Central memory CD4-positive, alpha-beta T cell (primary cell): ENCODE data around the gene TBC1D14.
"Not testable (repeated sequence)": the region's sequence is repeated elsewhere in the genome, so short reads cannot be mapped to it uniquely, and the experiment has no call there.

ENCODE experiments used
- DNase-seq: peaks from one replicate; pipeline ENCODE4 v3.0.0; 2022

The TBC1D14 gene

GRCh38 chr4:6956087-6956433 is 46.4 kb downstream of the TBC1D14 start:
- no peak for DNase-seq

DNA sequence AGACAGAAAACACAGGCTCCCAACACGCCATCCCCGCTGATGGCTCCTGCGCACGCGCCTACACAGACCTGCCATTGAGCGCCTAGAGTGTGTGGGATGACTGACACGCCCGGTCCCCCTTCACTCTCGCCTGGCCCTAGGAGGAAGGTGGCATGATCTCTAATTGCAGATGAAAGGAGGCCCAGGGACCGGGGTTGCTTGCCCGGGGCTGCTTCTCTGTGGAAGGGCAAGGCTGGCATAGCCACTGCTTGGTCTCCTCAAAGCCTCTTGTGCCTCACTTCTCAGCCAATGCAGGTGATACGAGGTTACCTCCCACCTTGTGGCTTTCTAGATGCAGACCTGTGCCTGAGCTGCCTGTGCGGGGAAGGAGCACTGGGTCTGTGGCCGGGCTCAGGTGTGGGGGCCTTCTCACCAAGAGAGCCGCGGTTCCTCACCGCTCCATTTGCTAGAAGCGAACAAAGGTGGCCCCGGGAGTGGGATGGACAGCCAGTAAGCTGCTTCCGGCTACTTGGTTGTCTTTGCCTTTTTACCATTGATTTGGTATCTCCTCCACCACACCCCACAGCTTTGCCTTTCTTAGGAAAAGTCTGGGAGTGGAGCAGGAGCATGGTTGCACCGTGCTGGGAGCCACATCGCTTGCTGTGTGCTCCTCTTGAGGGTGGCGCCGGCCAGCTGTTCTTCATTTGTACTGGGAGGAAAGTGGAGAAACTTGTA is 47.0 kb downstream of the TBC1D14 start:
- DNase-seq, result no peak

- DNase-seq, result no peak
Observed at GRCh38 chr4:6957148-6957520, 47.5 kb downstream of the TBC1D14 start.

DNA sequence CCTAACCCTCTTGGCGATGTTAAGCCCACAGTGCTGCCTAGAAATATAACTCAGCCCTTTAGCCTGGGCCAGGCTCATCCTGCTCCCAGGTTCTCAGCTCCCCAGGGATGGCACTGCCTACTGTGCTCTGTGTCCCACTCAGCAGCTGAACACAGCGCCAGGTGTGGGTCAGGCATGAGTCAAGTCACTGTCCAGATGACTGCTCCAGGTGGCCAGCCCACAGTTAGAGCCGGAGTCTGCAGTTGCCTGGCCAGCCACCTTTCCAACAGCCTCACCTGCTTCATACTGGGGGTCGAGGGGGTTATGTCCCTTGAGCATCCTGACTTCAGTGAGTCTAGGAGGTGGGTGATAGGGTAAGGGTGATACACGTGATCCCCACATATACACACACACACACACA is 48.4 kb downstream of the TBC1D14 start:
- no peak for DNase-seq

DNA sequence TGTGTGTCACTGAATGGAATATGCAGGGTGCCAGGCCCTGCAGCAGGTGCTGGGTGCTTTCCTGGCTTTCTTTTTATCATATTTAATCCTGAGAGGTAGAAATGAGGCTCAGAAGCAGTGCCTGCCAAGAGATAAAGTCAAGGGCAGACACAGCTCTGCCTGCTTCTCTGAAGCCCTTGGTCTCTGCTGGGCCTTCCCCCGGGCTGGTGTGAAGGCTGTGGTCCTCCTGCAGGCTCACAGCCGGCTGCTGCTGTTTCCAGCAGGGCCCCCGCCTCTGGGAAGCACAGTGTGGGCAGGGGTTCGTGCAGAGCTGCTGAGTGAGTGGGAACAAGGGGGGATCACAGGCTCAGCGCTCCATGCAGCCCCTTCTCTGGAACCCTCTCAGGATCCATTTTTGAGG is 49.6 kb downstream of the TBC1D14 start:
- DNase-seq, result no peak

DNA sequence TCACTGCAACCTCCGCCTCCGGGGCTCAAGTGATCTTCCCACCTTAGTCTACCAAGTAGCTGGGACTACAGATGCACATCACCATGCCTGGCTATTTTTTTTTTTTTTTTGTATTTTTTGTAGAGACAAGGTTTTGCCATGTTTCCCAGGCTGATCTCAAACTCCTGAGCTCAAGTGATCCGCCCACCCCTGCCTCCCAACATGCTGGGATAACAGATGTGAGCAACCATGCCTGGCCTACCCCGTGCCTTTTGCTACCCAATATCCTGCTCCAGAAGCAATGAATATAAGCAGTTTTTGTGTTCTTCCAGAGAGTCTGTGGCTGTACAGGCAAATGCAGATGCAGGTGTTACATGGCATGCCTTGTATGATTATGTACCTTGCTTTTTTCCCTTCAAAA is 50.5 kb downstream of the TBC1D14 start:
- DNase-seq, result no peak

DNA sequence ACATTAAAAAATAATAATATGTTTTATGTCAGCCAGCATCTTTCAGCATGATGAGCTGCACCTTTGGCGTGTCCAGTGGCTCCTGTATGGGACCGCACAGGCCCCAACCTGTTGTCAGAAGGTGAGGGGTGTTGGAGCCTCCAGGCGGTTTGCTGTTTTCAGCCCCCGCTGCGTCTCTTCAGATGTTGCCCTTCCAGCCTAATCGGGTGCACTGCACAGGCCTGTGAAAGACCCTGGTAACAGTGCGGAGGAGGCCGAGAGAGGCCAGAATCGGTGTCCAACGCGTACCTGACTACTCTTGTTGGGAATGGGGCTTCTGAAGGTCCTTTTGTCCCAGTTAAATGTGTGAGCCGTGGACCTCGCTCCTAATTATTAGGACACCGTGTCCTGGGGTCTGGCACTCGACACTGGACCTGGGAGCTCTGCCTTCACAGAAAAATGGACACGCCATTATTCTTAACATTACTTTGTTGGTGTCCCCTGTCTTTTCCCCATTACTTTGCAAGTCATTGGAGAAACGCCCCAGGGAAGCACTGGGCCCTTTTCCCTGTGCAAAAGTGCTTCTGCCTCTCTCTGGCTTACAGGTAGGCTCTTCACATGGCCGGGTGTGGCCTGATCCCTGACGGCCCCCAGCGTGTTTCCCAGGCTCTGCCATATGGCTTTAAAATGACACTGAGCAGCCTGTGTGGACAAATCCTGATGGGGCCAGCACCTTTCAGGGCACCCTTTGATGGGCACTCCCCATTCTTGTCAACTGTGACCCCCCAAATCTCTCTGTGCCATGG is 51.2 kb downstream of the TBC1D14 start:
- no peak for DNase-seq

DNA sequence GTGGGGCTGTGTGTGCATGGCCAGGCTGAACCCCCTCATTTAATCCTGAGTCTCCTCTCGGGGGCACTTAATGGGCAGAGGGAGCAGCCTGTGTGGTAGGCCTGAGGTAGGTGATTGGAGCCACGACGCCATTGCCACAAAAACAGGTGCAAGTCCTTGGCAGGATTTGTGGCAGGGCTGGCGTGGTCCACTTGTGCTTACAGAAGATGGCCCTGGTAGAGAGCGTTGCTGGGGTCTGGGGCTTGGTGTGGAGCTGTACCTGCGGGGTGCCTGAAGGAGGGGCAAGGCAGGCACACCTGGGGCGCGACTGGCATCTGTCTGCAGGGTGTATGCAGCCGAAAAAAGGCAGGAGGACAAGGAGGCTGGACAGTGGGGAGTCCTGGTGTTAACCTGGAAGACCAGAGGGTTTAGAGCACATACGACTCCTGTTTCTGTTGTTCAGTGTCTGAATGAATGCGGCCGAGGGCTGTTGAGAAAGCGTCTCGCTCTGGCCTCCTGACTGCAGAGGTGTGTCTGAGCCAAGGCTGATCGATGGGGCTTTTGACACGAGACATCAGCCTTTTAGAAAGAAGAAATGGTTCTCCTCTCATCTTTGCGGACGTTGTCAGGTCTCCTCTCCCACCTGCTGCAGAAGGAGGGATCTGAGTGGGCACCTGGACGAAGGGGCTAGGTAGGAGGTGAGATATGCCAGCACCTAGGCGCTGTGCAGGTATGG is 52.0 kb downstream of the TBC1D14 start:
- no peak for DNase-seq

GRCh38 chr4:6962211-6963041 is 52.8 kb downstream of the TBC1D14 start:
- no peak for DNase-seq

GRCh38 chr4:6963139-6963611 is 53.5 kb downstream of the TBC1D14 start:
- no peak for DNase-seq

- DNase-seq, result no peak
Observed at GRCh38 chr4:6964858-6965257, 55.2 kb downstream of the TBC1D14 start.

GRCh38 chr4:6965329-6965728 is 55.7 kb downstream of the TBC1D14 start:
- DNase-seq, result no peak

DNA sequence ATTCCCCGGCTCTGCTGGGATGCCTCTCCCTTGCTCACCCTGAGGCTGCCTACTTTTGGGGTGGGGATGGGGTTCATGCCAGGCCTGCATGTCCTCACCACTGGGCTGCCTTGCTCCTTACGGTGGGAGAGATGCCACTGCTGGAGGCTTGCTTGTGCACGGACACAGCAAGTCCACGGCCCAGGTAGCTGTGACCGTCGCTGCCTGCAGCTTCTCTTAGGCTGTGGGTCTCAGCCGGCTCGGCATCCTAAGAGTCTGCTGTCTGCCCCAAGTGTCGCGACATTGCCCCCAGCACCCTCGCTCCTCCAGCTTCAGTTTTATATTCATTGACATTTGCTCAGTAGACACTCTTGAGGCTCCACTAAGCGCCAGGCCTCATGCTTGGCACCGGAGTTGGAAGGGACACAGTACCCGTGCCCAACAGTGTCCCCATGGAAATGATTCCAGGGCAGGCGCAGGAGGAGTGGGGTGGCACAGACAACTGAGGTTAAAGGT is 58.3 kb downstream of the TBC1D14 start:
- DNase-seq, result no peak

DNA sequence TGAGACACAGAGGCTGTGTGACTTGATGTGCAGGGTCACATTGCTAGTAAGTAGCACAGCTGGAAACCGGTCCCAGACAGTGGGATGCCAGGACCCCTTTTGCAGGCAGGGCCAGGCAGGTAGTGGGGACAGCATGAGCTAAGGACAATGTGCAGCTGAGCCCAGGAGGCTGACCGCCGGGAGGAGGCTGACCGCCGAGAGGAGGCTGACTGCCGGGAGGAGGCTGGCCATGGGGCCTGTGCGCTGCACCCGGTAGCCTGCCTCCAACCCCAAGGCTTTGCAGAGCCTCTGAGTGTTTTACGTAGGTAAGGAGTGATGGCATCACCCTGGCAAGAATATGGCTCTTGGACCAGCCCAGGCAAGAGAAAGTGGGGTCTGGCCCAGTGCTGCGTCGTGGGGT is 58.9 kb downstream of the TBC1D14 start:
- no peak for DNase-seq

DNA sequence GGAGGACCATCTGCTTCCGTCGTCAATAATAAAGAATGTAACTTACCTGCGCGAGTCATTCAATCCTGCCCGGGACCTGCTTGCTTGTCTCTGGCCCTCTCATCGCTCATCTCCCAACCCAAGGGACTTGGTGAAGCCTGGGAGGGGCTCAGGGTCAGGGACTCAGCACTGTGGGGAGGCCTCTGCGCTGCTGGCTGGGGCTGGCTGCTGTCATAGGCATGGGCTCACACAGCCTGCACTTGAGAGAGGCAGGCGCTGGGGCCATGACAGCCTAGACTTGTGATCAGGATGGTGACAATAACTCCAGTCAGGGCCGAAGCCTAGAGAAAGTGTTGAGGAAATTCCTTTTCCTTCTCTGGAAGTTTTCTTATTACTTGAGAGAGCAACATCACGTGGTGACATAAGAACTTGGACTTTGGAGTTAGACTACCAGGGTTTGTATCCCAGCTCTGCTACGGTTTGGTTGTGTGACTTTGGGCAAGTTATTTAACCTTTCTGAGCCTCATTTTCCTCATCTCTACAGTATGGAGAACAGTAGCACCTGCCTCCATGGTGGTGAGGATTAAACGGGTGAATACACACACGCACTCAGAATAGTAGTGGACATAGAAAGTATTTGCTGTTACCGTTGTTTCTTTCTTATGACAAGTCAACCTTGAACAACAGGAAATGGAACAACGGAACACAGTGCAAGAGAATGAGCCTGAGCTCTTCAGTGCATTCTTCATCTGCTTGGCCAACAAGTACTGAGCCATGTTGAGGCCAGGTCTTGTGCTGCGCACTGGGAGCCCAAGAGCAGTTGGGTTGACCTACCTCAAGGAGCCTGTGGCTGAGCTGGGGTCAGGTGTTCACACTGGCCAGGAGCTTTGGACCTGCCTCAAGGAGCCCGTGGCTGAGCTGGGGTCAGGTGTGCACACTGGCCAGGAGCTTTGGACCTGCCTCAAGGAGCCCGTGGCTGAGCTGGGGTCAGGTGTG is 60.5 kb downstream of the TBC1D14 start:
- DNase-seq, result no peak

DNA sequence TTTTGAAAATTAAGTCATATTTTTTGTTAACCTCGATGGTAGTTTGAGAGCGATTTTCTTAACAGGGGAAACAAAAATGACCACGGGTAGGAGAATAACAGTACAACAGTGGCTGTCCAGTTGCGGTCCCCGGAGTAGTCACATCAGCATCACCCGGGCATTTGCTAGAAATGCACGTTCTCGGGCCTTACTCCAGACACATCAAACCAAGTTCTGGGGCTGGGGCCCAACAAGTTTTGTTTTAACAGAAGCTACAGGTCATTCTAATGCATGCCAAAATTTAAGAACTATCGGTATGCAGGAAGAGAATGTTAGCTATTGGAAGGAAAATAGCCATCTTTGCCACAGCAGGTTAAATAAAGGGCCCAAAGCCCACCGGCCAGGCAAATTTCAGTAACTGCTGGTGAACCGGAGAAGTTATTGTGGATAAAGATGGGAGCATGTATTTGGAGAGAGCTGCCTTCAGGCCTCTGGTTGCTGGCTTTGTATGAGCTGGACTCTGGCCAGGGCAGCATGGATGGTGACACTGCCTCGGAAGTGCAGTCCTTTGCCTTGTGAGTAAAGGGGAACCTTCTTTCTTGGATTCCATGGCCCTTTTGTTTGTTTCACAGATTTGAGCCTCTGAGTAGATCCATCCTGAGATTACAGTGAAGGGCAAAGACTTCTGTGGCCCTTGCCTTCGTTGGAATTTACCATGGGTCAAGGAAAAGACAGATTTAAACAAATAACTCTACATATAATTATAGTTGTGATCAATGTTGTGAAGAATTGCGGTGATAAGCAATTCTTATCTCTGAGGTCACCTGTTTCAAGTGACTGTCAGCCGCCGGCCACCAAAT is 62.1 kb downstream of the TBC1D14 start:
- DNase-seq, result no peak

- no peak for DNase-seq
Observed at GRCh38 chr4:6972375-6972650, 62.7 kb downstream of the TBC1D14 start.

- DNase-seq, result no peak
Observed at GRCh38 chr4:6972911-6973310, 63.3 kb downstream of the TBC1D14 start.

DNA sequence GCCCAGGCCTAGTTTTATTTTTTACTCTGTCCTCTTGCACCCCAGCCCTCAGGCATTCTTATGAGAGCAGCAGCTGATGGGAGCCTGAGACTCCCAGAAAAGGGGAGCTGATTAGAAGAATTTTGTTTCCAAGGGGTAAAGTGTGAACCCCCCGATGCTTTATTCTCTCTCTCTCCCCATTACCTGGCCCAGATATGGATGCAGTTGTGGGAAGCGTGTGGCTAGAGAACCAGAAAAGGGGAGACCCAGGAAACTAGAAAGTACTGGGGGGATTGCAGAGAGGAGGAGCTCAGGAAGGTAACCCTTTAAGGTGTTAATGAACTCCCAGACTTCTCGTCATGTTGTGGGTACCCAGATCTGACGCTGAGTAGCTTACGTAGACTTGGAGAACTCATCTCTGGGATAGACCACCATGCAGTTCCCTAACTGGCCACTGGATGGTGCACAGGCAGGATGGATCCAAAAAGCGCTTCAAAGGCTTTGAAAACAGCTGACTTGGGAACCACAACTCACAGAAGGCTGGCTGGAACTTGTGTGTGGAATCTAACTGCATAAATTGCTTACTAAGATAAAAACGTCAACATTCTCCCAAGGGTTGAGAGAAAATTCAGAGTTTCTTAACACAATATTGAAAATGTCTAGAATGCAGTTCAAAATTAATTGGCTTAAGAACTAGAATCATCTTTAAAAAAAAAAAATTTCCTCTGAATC is 64.7 kb downstream of the TBC1D14 start:
- DNase-seq, result peak; percentile 76

DNA sequence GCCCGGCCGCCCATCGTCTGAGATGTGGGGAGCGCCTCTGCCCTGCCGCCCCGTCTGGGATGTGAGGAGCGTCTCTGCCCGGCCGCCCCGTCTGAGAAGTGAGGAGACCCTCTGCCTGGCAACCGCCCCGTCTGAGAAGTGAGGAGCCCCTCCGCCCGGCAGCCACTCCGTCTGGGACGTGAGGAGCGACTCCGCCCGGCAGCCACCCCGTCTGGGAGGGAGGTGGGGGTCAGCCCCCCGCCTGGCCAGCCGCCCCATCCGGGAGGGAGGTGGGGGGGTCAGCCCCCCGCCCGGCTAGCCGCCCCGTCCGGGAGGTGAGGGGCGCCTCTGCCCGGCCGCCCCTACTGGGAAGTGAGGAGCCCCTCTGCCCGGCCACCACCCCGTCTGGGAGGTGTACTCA is 68.2 kb downstream of the TBC1D14 start:
- not testable (repeated sequence) for DNase-seq
